Esophagus (tissue), 2 donors: Measurements from ENCODE around the gene EEF1A1. TPM values are rescaled to one million over a fixed set of nuclear protein-coding genes. Genes with fewer than 3 reads are reported as not detected.
"Not testable (repeated sequence)": the region's sequence is repeated elsewhere in the genome, so short reads cannot be mapped to it uniquely, and the experiment has no call there.

Source experiments
- H3K27ac ChIP-seq, 2 donors: one replicate each; pipeline ENCODE4 v1.5.1; 2013; ENCODE audit warnings: low read depth in 2 of 2, mild to moderate bottlenecking in 2 of 2, inconsistent platforms in 1 of 2, low read length in 1 of 2, moderate library complexity in 1 of 2
- H3K27me3 ChIP-seq, 2 donors: one replicate each; pipeline ENCODE4 v1.6.1; 2013; ENCODE audit warnings: low read length in 2 of 2, control low read depth in 1 of 2, mild to moderate bottlenecking in 1 of 2; ENCODE audit not compliant: insufficient read depth in 2 of 2, control insufficient read depth in 1 of 2
- H3K36me3 ChIP-seq, 2 donors: one replicate each; pipeline ENCODE4 v1.6.1; 2013; ENCODE audit warnings: low read length in 1 of 2; ENCODE audit not compliant: control insufficient read depth in 2 of 2, insufficient read depth in 2 of 2
- H3K4me1 ChIP-seq, 2 donors: one replicate each; pipeline ENCODE4 v1.6.1; 2013; ENCODE audit warnings: low read length in 1 of 2; ENCODE audit not compliant: control insufficient read depth in 2 of 2, insufficient read depth in 2 of 2
- H3K4me3 ChIP-seq, 2 donors: one replicate each; pipeline ENCODE4 v1.5.1; 2013; ENCODE audit warnings: low read length in 2 of 2, mild to moderate bottlenecking in 2 of 2, low read depth in 1 of 2, moderate library complexity in 1 of 2
- H3K9me3 ChIP-seq, 2 donors: one replicate each; pipeline ENCODE4 v1.6.1; 2013; ENCODE audit warnings: mild to moderate bottlenecking in 2 of 2, low read depth in 1 of 2, low read length in 1 of 2, moderate library complexity in 1 of 2; ENCODE audit not compliant: control insufficient read depth in 2 of 2, insufficient read depth in 1 of 2
- WGBS, 2 donors: extraction: QIAGEN DNeasy Blood & Tissue Kit; methylation state at CpG; one replicate each; pipeline ENCODE4 v1.1.7; 2013; 5-methylcytosine and 5-hydroxymethylcytosine counted together
- polyA plus RNA-seq, 2 donors: library from polyadenylated mRNA; stranded (reverse); fragments of 200-250 nt; gene quantifications; one replicate each; pipeline ENCODE4 v1.2.3, GENCODE V29; 2013
- donor health status: healthy with polysubstance abuse.
- donor health status: Bipolar disorder and iron deficiency.

EEF1A1 gene
- polyA plus RNA-seq, 2 donors: 5,932 to 7,853 TPM

DNA sequence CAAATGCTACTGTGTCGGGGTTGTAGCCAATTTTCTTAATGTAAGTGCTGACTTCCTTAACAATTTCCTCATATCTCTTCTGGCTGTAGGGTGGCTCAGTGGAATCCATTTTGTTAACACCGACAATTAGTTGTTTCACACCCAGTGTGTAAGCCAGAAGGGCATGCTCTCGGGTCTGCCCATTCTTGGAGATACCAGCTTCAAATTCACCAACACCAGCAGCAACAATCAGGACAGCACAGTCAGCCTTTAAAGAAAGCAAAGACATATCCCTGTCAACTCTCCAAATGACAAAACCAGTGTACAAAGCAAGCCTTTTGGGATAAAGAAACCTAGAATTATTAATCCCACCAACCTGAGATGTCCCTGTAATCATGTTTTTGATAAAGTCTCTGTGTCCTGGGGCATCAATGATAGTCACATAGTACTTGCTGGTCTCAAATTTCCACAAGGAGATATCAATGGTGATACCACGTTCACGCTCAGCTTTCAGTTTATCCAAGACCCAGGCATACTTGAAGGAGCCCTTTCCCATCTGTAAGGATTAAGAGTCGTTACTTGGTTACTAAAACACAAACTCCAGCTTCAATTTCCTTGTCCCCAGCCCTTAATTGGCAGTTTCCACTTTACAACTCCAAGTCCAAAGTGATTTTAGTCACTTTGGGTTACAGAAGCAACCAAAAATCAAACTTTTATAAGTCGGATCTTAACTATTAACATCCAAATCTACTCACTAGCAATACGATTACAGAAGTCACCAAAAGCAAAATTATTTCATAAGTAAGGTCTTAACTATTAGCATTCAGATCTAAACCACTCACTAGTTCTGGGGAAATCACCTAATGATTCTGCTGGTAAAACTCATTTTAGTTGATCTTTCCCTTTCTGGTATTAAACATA, 1.6 kb downstream of the EEF1A1 start:
- WGBS, 2 donors: 2 to 6% methylated on average over 6 to 7 of the region's 8 CpGs
- H3K4me1 ChIP-seq, H3K9me3 ChIP-seq, H3K27me3 ChIP-seq: not testable (repeated sequence)
- peak overlapping the region; percentile 99 to 100 for H3K27ac ChIP-seq
- H3K4me3 ChIP-seq: peak overlapping the region; percentile 89 to 93
- H3K36me3 ChIP-seq: peaks cover 0 to 13% of the 10 kb centered on the region in 2 donors

DNA sequence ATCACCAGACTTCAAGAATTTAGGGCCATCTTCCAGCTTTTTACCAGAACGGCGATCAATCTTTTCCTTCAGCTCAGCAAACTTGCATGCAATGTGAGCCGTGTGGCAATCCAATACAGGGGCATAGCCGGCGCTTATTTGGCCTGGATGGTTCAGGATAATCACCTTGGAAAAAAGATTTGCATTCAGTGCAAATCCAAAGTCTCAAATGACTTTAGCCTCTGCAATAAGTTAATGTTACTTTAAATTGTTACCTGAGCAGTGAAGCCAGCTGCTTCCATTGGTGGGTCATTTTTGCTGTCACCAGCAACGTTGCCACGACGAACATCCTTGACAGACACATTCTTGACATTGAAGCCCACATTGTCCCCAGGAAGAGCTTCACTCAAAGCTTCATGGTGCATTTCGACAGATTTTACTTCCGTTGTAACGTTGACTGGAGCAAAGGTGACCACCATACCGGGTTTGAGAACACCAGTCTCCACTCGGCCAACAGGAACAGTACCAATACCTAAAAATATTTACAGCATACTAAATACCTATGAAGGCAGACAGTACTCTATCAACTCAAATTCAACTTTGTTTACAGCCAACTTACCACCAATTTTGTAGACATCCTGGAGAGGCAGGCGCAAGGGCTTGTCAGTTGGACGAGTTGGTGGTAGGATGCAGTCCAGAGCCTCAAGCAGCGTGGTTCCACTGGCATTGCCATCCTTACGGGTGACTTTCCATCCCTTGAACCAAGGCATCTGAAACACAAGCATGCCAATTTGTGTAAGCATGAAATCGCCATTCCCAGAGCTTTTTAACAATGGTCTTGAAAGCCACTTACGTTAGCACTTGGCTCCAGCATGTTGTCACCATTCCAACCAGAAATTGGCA, 2.5 kb downstream of the EEF1A1 start:
- peak overlapping the region in 1 of 2 donors; percentile 45 for H3K27ac ChIP-seq
- WGBS, 2 donors: 12 to 18% methylated on average over 13 to 15 of the region's 19 CpGs
- H3K4me1 ChIP-seq, H3K9me3 ChIP-seq, H3K27me3 ChIP-seq: not testable (repeated sequence)
- peaks cover 0 to 13% of the 10 kb centered on the region in 2 donors for H3K36me3 ChIP-seq
- peak overlapping the region; percentile 7 to 89 for H3K4me3 ChIP-seq

DNA sequence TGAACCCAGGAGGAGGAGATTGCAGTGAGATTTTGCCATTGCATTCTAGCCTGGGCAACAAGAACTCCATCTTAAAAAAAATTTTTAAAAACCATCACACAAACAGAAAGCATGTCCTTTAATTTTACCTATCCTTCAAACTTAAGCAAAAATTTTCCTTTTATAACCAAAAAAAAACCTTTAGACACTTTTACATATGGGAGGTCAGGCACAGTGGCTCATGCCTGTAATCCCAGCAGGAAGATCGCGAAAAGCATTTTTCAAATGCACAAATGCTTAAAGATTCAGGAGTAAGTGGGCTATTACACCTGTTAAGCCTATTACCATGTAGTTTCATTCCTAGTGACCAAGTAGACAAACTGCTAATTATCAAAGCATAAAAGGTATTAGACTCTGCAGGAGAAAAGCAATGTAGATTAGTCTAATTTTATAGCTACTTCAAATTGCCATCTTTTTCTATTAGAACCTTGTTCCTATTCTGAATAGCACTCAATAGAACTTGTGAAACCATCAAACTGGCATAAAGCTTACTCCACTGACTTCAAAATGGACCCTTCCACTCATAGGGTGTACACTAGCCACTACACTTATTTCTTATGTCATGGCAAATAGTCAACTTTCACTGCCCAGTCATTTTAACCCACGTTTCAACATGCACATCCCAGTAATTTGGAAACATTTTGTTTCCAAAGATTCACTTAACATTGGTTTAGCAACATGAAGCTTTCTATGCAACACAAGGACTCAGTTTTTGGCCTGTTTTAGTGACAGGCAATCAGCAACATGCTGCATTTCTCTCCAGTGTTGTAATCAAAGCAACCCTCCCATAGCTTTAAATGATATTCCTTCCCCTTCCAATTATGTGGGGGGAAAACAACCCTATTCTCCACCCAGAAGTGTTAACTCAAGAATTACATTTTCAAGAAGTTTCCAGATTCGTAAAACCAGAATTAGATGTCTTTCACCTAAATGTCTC, 4.0 kb downstream of the EEF1A1 start:
- WGBS, 2 donors: 52 to 55% methylated on average over 4 of the region's 4 CpGs
- Histone ChIP-seq H3K4me3 (no peak overlapping the region), H3K9me3 (no peaks in the 10 kb centered on the region), H3K27me3 (no peaks in the 10 kb centered on the region), H3K4me1 (peaks cover 0 to 2% of the 10 kb centered on the region in 2 donors), H3K36me3 (peaks cover 0 to 13% of the 10 kb centered on the region in 2 donors), H3K27ac (peak overlapping the region in 1 of 2 donors; percentile 64)

DNA sequence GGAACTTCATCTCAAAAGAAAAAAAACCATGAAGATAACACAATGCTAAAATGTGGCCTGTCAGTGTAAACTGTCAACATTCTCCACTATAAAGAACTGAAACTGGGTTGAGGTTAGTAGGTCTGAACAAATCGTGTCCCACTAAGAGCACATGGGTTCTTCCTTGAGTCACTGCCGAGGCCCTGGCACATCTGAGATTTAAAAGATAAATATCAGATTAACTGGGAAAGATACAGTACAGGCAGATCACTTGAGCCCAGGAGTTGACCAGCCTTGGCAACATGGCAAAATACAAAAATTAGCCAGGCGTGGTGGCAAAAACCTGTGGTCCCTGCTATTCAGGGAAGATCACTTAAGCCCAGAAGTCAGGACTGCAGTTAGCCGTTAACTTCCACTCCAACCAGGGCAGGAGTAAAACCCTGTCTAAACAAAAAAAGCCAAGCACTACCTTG, 5.6 kb downstream of the EEF1A1 start:
- Histone ChIP-seq H3K4me3 (no peak overlapping the region), H3K27ac (peak overlapping the region; percentile 4 to 50), H3K27me3 (no peaks in the 10 kb centered on the region), H3K9me3 (no peaks in the 10 kb centered on the region), H3K36me3 (peaks cover 0 to 13% of the 10 kb centered on the region in 2 donors), H3K4me1 (peaks cover 0 to 2% of the 10 kb centered on the region in 2 donors)
- WGBS, 2 donors: 30 to 38% methylated on average over 4 of the region's 4 CpGs

DNA sequence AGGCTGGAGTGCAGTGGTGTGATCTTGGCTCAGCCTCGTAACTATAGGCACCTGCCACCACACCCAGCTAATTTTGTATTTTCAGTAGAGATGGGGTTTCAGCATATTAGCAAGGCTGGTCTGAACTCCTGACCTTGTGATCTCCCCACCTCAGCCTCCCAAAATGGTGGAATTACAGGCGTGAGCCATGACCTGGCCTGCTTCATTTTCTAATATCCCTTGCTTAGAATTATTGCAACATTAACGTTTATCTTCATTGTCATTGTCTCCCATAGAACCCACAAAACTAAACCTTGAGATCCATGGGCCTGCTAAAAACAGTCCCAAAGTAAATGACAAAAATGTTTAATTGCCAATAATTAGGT, 6.1 kb downstream of the EEF1A1 start:
- no peaks in the 10 kb centered on the region for H3K9me3 ChIP-seq
- no peak overlapping the region for H3K27ac ChIP-seq
- H3K4me3 ChIP-seq: no peak overlapping the region
- peaks cover 0 to 13% of the 10 kb centered on the region in 2 donors for H3K36me3 ChIP-seq
- WGBS, 2 donors: 38 to 42% methylated on average over 3 of the region's 3 CpGs
- peaks cover 0 to 2% of the 10 kb centered on the region in 2 donors for H3K4me1 ChIP-seq
- H3K27me3 ChIP-seq: no peaks in the 10 kb centered on the region

DNA sequence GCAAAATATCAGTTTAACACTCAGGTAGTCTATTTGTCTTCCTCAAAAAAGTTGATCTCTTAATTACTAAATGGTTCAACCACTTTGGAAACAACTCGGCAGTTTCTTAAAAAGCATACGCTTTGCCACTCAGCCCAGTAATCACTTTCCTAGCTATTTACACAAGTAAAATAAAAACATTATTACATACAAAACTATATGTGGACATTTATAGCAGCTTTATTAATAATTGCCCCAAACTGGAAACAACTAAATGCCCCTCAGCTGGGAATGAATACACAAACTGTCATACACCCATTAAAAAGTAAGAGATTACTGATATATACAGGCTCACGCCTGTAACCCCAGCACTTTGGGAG, 7.4 kb downstream of the EEF1A1 start:
- Histone ChIP-seq H3K9me3 (no peaks in the 10 kb centered on the region), H3K27me3 (no peaks in the 10 kb centered on the region), H3K27ac (no peak overlapping the region), H3K36me3 (peaks cover 0 to 10% of the 10 kb centered on the region in 2 donors), H3K4me3 (no peak overlapping the region), H3K4me1 (no peaks in the 10 kb centered on the region)
- 52% methylated on average over 3 of the region's 3 CpGs for WGBS, 2 donors

DNA sequence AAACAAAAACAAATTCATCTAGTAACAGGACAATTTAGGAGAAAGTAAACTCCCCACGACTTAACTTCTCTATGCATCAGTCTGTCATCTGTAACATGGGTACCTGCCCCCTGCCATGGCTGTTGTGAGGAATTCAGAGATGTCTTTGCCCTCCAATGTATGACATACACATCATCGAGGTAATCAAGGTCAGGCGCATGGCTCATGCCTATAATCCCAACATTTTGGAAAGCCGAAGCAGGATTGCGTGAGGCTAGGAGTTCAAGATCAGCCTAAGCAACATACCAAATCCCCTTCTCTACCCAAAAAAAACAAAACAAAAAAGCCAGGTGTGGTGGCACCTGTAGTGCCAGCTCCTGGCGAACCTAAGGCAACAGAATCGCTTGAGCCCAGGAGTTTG, 9.0 kb downstream of the EEF1A1 start:
- Histone ChIP-seq H3K27ac (no peak overlapping the region), H3K27me3 (no peaks in the 10 kb centered on the region), H3K9me3 (no peaks in the 10 kb centered on the region), H3K4me1 (no peaks in the 10 kb centered on the region), H3K4me3 (no peak overlapping the region), H3K36me3 (peaks cover 0 to 6% of the 10 kb centered on the region in 2 donors)
- 88 to 89% methylated on average over 7 of the region's 7 CpGs for WGBS, 2 donors

DNA sequence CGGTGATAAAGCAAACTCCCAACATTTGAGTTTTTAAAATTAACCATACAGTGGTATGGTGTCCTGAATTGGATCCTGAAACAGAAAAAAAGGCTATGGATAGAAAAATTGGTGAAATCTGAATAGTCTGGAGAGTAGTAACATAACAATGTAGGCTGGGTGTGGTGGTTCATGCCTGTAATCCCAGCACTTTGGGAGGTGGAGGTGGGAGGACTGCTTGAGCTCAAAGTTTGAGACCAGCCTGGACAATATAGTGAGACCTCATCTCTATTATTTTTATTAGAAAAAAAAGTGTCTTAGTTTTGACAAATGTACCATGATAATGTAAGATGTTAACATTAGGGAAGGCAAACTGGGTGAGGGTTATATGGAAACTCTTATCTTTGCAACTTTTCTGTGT, 11.0 kb downstream of the EEF1A1 start:
- Histone ChIP-seq H3K27me3 (no peaks in the 10 kb centered on the region), H3K4me1 (no peaks in the 10 kb centered on the region), H3K27ac (no peak overlapping the region), H3K36me3 (peaks cover 0 to 2% of the 10 kb centered on the region in 2 donors), H3K4me3 (no peak overlapping the region), H3K9me3 (no peaks in the 10 kb centered on the region)
- WGBS, 2 donors: 71 to 93% methylated on average over 1 of the region's 1 CpG

DNA sequence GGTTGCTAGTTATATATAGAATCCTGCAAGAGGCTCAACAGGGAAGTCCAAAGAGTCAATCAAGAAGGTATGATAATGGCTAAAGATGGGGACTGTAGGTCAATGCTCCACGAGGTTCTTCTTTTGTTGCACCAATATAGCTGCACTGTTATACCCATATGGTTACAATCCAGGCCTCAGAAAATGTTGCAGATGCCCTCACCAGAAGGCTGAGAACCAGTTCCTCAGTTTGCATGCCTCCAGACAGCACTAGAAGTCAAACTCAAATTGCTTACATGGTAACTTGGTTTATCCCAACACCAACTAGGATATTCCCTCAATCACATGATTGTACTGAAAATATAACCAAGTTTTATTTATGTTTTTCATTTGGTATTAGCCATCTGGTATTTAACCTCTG, 12.1 kb downstream of the EEF1A1 start:
- Histone ChIP-seq H3K9me3 (no peaks in the 10 kb centered on the region), H3K27ac (no peak overlapping the region), H3K27me3 (no peaks in the 10 kb centered on the region), H3K4me1 (no peaks in the 10 kb centered on the region), H3K36me3 (peaks cover 0 to 4% of the 10 kb centered on the region in 2 donors), H3K4me3 (no peak overlapping the region)
- WGBS, 2 donors: 47 to 64% methylated on average over 1 of the region's 1 CpG
